ENCODE measurements around the gene TAF6L.
"Not testable (repeated sequence)": the region's sequence is repeated elsewhere in the genome, so short reads cannot be mapped to it uniquely, and the experiment has no call there.

The TAF6L gene

DNA sequence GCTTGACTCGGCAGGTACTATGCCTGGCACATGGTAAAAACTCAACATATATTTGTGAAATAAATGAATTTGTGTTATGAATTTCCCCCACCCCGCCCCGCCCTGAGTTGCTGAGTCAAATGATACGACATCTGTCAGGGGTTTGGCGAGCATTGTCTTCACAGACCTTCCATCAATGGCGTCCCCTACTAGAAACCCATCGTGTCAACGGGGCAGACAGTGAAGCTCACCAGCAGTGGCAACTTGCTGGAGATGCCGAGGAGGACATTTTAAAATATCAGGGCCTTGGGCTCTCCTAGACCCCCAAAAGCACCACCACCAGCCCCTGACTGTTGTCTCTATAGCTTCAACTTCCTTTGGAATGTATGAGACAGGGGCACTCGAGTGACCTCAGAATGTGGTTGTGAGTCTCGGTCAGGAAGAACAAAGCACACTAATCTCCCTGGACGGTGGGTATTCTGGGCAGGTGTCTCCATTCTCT lies 34.8 kb downstream of the TAF6L start:
- DNase-seq = peak in 2 of 4 experiments; percentile 10 to 15

DNA sequence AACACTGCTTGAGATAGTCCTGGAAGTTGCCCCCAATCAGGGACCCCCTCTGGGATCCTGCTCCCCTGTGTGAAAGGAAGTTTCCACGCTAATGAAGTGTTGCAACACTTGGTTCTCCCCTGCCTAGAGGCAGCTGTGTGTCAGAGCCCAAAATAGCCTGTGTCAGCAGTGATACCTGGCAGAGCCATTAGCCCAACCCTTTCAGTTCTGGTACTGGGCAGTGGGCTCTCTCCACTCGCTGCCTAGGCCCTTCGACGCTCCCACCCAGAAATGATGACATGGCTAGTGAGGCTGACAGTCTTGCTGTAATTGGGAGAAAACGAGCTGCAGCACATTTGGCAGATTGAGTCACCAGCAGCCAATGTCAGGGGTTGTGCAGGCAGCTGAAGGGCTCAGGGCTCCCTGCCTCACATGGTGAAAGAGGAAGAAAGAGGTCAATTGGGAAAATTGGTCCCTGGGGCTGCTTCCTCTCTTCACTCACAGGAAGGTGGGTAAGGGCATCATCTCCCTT lies 35.5 kb downstream of the TAF6L start:
- DNase-seq = no peak

DNA sequence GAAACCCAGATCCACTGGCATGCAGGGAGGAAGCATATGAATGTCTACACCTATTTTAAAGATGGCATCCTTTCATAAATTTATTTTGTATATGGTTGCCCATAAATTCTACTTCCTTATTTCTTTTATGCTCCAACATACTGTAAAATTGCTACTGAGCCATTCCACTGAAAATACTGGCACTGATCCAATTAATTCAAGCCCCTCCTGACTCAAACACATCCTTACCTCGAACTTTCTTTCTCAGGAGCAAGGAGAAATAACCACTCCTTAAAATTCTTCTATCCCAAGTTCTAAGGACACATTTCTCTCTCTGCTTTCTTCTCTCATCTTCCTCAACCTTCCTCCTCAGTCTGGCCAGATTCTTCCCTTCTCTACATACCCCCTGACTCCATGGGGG lies 39.6 kb downstream of the TAF6L start:
- DNase-seq = no peak

- DNase-seq = no peak
These were observed 40.5 kb downstream of the TAF6L start for GRCh38 chr11:62811659-62812058.

DNA sequence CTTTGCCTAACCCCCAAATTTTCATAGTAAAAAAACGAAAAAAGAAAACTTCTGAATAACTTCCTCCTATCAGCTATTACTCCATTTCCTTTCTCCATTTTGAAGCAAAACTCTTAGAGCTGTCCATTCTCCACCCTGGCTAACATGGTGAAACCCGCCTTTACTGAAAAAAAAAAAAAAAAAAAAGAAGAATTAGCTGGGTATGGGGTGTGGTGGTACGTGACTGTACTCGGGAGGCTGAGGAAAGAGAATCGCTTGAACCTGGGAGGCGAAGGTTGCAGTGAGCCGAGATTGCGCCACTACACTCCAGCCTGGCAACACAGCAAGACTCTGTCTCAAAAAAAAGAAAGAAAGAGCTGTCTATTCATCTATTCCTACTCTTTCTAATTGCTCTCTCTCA lies 45.4 kb downstream of the TAF6L start:
- DNase-seq = no peak

GRCh38 chr11:62817129-62817528 lies 45.9 kb downstream of the TAF6L start:
- DNase-seq = no peak

DNA sequence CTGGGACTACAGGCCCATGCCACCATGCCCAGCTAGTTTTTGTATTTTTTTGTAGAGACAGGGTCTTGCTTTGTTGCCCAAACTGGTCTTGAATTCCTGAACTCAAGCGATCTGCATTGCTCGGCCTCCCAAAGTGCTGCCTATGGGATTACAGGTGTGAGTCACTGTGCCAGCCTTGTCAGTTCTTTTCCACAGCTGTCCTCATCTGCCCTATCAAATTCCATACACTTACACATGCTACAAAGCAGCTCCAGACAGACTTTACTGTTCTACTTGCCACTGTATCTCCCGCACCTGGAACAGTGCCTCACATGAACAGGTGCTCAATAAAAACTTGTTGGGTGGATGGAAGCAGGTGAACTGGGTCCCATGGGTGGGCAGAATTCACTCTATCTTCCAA lies 52.5 kb downstream of the TAF6L start:
- DNase-seq = no peak

GRCh38 chr11:62828130-62828529 lies 56.9 kb downstream of the TAF6L start:
- not testable (repeated sequence) for DNase-seq

DNA sequence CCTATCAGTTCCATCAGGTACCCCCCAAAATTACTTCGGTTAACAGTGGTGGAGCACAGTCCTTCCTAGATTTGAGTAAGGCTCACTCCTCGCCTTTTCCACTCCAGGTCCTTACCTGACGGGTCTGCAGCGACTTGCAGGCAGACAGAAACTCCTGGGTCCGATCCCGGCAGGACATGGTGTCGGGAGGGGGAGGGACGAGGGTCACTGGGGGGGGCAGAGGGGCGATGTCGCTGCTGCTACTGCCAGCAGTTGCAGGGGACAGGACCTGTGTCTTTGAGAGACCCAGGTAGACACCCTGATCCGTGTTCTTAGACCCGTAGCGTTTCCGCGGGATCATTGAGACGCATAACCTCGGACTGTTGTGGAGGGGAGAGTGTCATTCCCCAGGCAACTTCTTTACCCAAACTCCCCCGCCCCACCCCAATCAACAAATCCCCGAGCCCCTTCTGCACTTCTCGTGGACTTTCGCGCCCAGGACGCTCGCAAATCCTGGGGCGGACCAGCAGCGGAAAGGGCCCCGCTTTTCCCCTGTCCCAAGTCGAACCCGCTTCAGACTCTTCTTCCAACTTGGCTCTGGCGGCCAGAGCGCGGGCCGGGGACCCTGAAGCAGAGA lies 59.8 kb downstream of the TAF6L start:
- no peak for DNase-seq

DNA sequence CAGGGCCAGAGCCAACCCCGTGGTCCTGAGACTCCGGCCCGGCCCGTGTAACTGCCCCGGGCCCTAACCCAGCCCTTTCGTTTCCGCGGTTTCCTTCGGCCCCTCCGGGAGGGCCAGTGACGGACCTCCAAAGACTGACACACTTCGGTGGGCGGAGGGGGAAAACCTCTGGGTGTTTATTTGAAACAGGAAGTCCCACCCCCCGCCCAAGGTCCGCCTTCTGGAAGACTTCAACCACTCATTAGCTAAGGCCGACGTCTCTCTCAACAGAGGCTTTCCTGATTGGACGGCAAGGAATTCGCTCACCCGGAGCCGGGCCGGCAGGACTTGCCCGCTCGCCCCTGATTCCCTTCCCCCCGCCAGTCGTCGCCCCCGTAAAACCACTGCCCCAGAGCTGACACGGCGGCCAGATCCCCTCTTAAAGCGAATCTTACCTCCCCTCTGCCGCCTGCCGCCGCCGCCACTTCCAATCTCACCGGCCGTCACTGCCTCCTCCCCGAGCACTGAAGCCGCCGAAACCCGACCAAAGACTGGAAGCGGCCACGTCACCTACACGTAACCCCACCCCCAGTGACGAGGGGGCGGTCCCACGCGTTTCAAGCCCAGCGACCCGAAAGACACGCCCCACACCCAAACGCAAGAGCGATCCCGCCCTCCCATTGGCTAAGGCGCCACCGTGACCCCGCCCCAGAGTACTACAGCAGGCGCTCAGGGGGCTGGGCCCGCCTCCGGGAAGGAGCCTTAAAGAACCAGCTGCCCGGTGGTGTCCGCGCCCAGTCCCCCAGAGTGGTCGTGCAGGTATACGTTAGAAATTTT lies 60.5 kb downstream of the TAF6L start, which contains the start of gene STX5:
TSS of gene STX5 (minus strand) at position 532 of the 816 bp plus-strand sequence. CDS start 808 bp downstream, outside the sequence.
- peak; percentile 99 for DNase-seq

DNA sequence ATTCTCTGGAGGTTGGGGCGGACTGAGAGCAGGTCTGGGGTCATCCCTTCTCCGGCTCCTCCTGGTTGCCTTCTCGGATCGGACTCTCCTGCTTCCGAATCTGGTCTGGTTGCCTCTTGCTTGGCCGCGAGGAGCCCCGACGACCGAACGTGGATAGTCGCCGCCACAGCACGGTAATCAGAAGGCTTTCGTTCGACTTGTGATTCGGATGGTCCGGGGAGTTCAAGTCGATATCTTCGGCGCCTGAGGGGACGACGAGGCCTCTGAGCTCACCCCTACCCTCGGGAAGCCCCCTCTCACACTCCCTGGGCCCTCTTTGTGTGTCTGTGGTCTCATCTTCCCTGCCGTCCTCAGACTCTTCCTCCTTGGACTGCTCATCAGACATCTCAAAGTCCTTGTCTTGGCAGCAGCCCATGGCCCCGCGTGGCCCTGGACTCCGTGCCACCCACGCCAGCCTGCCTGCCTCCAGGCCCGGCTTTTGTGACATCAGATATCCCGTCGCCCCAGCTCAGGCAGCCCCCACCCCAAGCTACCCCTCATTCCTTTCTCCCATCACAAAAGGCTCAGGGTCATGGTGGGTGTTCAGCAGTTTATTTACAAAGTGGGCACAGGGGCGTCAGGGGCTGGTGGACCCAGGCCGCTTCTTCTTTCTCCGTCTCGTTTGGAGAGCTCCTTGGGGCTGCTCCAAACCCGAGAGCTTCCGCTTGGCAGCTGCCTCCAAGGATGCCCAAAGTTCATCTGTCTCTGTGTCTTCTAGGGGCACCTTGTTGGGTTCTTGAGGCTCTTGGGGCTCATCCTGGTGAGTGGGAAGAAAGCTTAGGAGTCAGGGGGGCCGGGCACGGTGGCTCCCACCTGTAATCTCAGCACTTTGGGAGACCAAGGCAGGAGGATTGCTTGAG lies 61.4 kb downstream of the TAF6L start, which contains the start of gene TEX54:
TSS of gene TEX54 (minus strand) at position 506 of the 899 bp plus-strand sequence.
- no peak for DNase-seq

GRCh38 chr11:62835336-62835735 lies 64.1 kb downstream of the TAF6L start:
- no peak for DNase-seq
